Neural cell (in vitro differentiated cells): ENCODE measurements around the gene PKP3.

Experiments used
- CTCF ChIP-seq: fragments of 450-650 bp; IDR thresholded peaks from 2 replicates; pipeline ENCODE4 v1.5.1; 2014; ENCODE audit warnings: antibody characterized with exemption, mild to moderate bottlenecking, moderate library complexity; ENCODE audit not compliant: poor library complexity, severe bottlenecking
- EP300 ChIP-seq: fragments of 450-650 bp; conservative IDR thresholded peaks from 2 replicates; pipeline ENCODE4 v1.6.1; 2014; ENCODE audit warnings: antibody characterized with exemption, mild to moderate bottlenecking, moderate library complexity; ENCODE audit not compliant: poor library complexity, severe bottlenecking
- MXI1 ChIP-seq: fragments of 450-650 bp; conservative IDR thresholded peaks from 2 replicates; pipeline ENCODE4 v1.6.1; 2014; ENCODE audit warnings: antibody characterized with exemption, mild to moderate bottlenecking; ENCODE audit not compliant: poor library complexity, severe bottlenecking
- REST ChIP-seq: IDR thresholded peaks from 2 replicates; pipeline ENCODE4 v1.6.1; 2012; ENCODE audit warnings: borderline replicate concordance
- TAF1 ChIP-seq: IDR thresholded peaks from 2 replicates; pipeline ENCODE4 v1.6.1; 2012; ENCODE audit warnings: low read depth

- TF ChIP-seq MXI1: no peak
- TF ChIP-seq CTCF: no peak
- no peak for TF ChIP-seq TAF1
- no peak for TF ChIP-seq EP300
- no peak for TF ChIP-seq REST
These were observed 28.2 kb downstream of the PKP3 start for GRCh38 chr11:422249-422656.
